Keratinocyte (primary cell): ENCODE data around the gene FAM72C. TPM values are rescaled to one million over a fixed set of nuclear protein-coding genes. Genes with fewer than 3 reads are reported as not detected.
"Not testable (repeated sequence)": the region's sequence is repeated elsewhere in the genome, so short reads cannot be mapped to it uniquely, and the experiment has no call there.

Experiments
- DNase-seq: peaks from one replicate; pipeline ENCODE4 v3.0.0-alpha.2; 2011; ENCODE audit warnings: low read depth, missing footprints, low spot score
- FAIRE-seq: peaks from 2 replicates; lab custom pipeline; 2011; peaks lifted over from hg19 to GRCh38; lab: Jason Lieb, UNC
- H2AFZ ChIP-seq: 2 replicates; pipeline ENCODE4 v1.6.0; 2012; ENCODE audit warnings: low read length, control low read depth, inconsistent platforms; ENCODE audit not compliant: control insufficient read depth
- H3K27ac ChIP-seq: 2 replicates; pipeline ENCODE4 v1.5.1; 2011; ENCODE audit warnings: low read length; ENCODE audit not compliant: control insufficient read depth, insufficient read depth
- H3K27me3 ChIP-seq: 3 replicates; pipeline ENCODE4 v1.6.0; 2011; ENCODE audit warnings: low read length; ENCODE audit not compliant: control insufficient read depth, insufficient read depth; ENCODE audit errors: extremely low read depth
- H3K36me3 ChIP-seq, 2 experiments: 2 replicates in 1 of 2; 3 replicates in 1 of 2; pipeline ENCODE4 v1.5.1; 2011; ENCODE audit warnings: low read length in 2 of 2, mild to moderate bottlenecking in 1 of 2; ENCODE audit not compliant: control insufficient read depth in 2 of 2, insufficient read depth in 2 of 2; ENCODE audit errors: extremely low read depth in 1 of 2
- H3K4me1 ChIP-seq: 3 replicates; pipeline ENCODE4 v1.5.1; 2011; ENCODE audit warnings: low read length; ENCODE audit not compliant: control insufficient read depth, insufficient read depth; ENCODE audit errors: extremely low read depth
- H3K4me2 ChIP-seq: 3 replicates; pipeline ENCODE4 v1.6.0; 2011; ENCODE audit warnings: low read depth, low read length; ENCODE audit not compliant: control insufficient read depth, insufficient read depth; ENCODE audit errors: extremely low read depth
- H3K4me3 ChIP-seq, 3 experiments: fragments of 200-600 bp in 1 of 3; sonication (generic) in 1 of 3; 2 replicates in 2 of 3; 3 replicates in 1 of 3; pipeline ENCODE4 v1.5.1; 2011 to 2016; ENCODE audit warnings: low read length in 3 of 3, mild to moderate bottlenecking in 3 of 3, control low read depth in 2 of 3, inconsistent platforms in 1 of 3, low read depth in 1 of 3, mixed read lengths in 1 of 3, mixed run types in 1 of 3, moderate library complexity in 1 of 3; ENCODE audit not compliant: control insufficient read depth in 2 of 3, insufficient read depth in 2 of 3; ENCODE audit errors: extremely low read depth in 1 of 3
- H3K79me2 ChIP-seq: 2 replicates; pipeline ENCODE4 v1.6.0; 2012; ENCODE audit warnings: low read length; ENCODE audit not compliant: control insufficient read depth, insufficient read depth
- H3K9ac ChIP-seq: 3 replicates; pipeline ENCODE4 v1.6.0; 2011; ENCODE audit warnings: low read length; ENCODE audit not compliant: control insufficient read depth, insufficient read depth; ENCODE audit errors: extremely low read depth
- H3K9me1 ChIP-seq: 3 replicates; pipeline ENCODE4 v1.6.0; 2011; ENCODE audit warnings: low read length; ENCODE audit not compliant: control insufficient read depth, insufficient read depth; ENCODE audit errors: extremely low read depth
- H3K9me3 ChIP-seq: 2 replicates; pipeline ENCODE4 v1.5.1; 2012; ENCODE audit warnings: low read depth, low read length; ENCODE audit not compliant: control insufficient read depth
- H4K20me1 ChIP-seq: 3 replicates; pipeline ENCODE4 v1.6.0; 2011; ENCODE audit warnings: low read length; ENCODE audit not compliant: control insufficient read depth, insufficient read depth; ENCODE audit errors: extremely low read depth
- dilution Hi-C: fragments of 300-500 bp; cut with MboI; formaldehyde crosslinking; loops from one replicate; pipeline ENCODE4 v1.7.0; 2020; ENCODE audit warnings: low sequenced_read_pairs; ENCODE audit not compliant: extremely low pct_ligation_motif_present
- polyA plus RNA-seq, 5 experiments: library from polyadenylated mRNA; depleted of rRNA in 3 of 5; stranded (reverse) in 3 of 5; stranded (forward) in 1 of 5; unstranded in 1 of 5; fragments of >200 nt; gene quantifications; 1 replicate in 1 of 5; 2 replicates in 3 of 5; 3 replicates in 1 of 5; pipeline versions ENCODE4 v1.2.1 to v1.2.3, GENCODE V29; 2011 to 2012; ENCODE audit warnings: missing spikeins in 2 of 5, low read depth in 1 of 5, low replicate concordance in 1 of 5
- small RNA-seq, 3 experiments: library from RNA; depleted of rRNA; stranded (forward); fragments of <200 nt; gene quantifications; one replicate each; pipeline ENCODE3, GENCODE V24; 2012; ENCODE audit warnings: low read depth in 3 of 3, low replicate concordance in 1 of 3; ENCODE audit not compliant: insufficient read length in 3 of 3

FAM72C gene
- polyA plus RNA-seq, 1 donor (not counting 4 experiments of a cell fraction or from before 2014, with no cell fraction given): 3.4 TPM

DNA sequence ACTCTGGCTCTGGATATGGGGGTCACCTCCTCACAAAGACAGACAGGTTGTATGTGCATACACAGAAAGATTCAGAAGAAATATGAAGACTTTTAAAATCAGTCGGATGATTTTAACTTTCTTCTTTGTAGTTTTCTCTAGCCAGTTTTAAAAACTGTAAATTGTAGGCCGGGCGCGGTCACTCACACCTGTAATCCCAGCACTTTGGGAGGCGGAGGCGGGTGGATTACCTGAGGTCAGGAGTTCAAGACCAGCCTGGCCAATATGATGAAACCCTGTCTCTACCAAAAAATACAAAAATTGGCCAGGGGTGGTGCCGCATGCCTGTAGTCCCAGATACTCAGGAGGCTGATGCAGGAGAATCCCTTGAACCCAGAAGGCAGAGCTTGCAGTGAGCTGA is 58.1 kb downstream of the FAM72C start:
- H3K4me3 ChIP-seq, H3K4me1 ChIP-seq, H3K9me3 ChIP-seq, H3K9ac ChIP-seq, H4K20me1 ChIP-seq, H2AFZ ChIP-seq, H3K4me2 ChIP-seq, H3K27me3 ChIP-seq, dilution Hi-C loops, H3K79me2 ChIP-seq, H3K9me1 ChIP-seq, FAIRE-seq, DNase-seq, H3K27ac ChIP-seq, H3K36me3 ChIP-seq: not testable (repeated sequence)

Small RNA genes lying within 50 kb of the gene (small RNA-seq; reads per million reads assigned to genes)
- 0 reads per million in 3 experiments for gene HIST2H3PS2
